Stomach (tissue), 9 donors: Measurements from ENCODE around the gene ANKLE2. TPM values are rescaled to one million over a fixed set of nuclear protein-coding genes. Genes with fewer than 3 reads are reported as not detected.

Experiments used
- DNase-seq, 2 donors: peaks; one replicate each; pipeline versions ENCODE4 v3.0.0 to v3.0.0-alpha.2; 2013 to 2019
- H3K27ac ChIP-seq, 5 donors: fragments of 200-600 bp in 4 of 5; sonication (generic) in 4 of 5; one replicate each; pipeline ENCODE4 v1.5.1; 2013 to 2019; ENCODE audit warnings: mild to moderate bottlenecking in 1 of 5, moderate library complexity in 1 of 5
- H3K27me3 ChIP-seq, 3 donors: fragments of 200-600 bp; sonication (generic); one replicate each; pipeline ENCODE4 v1.5.1; 2017 to 2019; ENCODE audit warnings: mixed run types in 1 of 3
- H3K36me3 ChIP-seq, 4 donors: fragments of 200-600 bp; sonication (generic); 1 replicate in 3 of 4; 2 replicates in 1 of 4; pipeline ENCODE4 v1.5.1; 2016 to 2019
- H3K4me1 ChIP-seq, 4 donors: fragments of 200-600 bp; sonication (generic); one replicate each; pipeline ENCODE4 v1.5.1; 2016 to 2019
- H3K4me3 ChIP-seq, 4 donors: fragments of 200-600 bp; sonication (generic) in 3 of 4; one replicate each; pipeline ENCODE4 v1.5.1; 2016 to 2019; ENCODE audit warnings: mild to moderate bottlenecking in 1 of 4
- H3K9me3 ChIP-seq, 4 donors: fragments of 200-600 bp; sonication (generic); one replicate each; pipeline ENCODE4 v1.5.1; 2016 to 2019
- CTCF ChIP-seq, 7 experiments: fragments of 450-650 bp in 4 of 7; fragments of 200-600 bp in 3 of 7; sonication (generic) in 3 of 7; IDR thresholded peaks; one replicate each; pipeline ENCODE4 v1.5.1; 2016 to 2019; ENCODE audit warnings: antibody characterized with exemption in 7 of 7, control low read depth in 2 of 7, mild to moderate bottlenecking in 1 of 7
- EP300 ChIP-seq: sonication (generic); formaldehyde crosslinking; IDR thresholded peaks from one replicate; pipeline ENCODE4 v1.6.1; 2017; ENCODE audit warnings: antibody characterized with exemption
- POLR2A ChIP-seq, 4 donors: fragments of 450-650 bp; IDR thresholded peaks; one replicate each; pipeline ENCODE4 v1.6.1; 2016; ENCODE audit warnings: antibody characterized with exemption in 4 of 4, control low read depth in 2 of 4, mild to moderate bottlenecking in 1 of 4, moderate library complexity in 1 of 4
- POLR2AphosphoS5 ChIP-seq, 3 donors: sonication (generic); formaldehyde crosslinking; IDR thresholded peaks; one replicate each; pipeline ENCODE4 v1.6.1; 2016; ENCODE audit warnings: antibody characterized with exemption in 3 of 3
- WGBS, 5 donors: extraction: QIAGEN DNeasy Blood & Tissue Kit in 3 of 5; methylation state at CpG; one replicate each; pipeline versions ENCODE4 v1.1.5 to v1.1.7; 2013 to 2018; 5-methylcytosine and 5-hydroxymethylcytosine counted together
- intact Hi-C: fragments of 100-400 bp; cut with DNase I; formaldehyde crosslinking; loops from one replicate; pipeline ENCODE4 v1.15.1; 2023; ENCODE audit warnings: low total_unique reads
- polyA plus RNA-seq, 3 donors: library from polyadenylated mRNA; stranded (reverse); fragments of 200-250 nt; gene quantifications; one replicate each; pipeline ENCODE4 v1.2.3, GENCODE V29; 2013
- total RNA-seq, 5 donors: library from RNA; depleted of rRNA; stranded (reverse); fragments of >200 nt; gene quantifications; one replicate each; pipeline versions ENCODE4 v1.1.0 to v1.2.3, GENCODE V29; 2014 to 2016
- donor health status: healthy with polysubstance abuse.
- donor health status: Bipolar disorder and iron deficiency.
- donor health status: healthy.

Gene ANKLE2
- total and polyA plus RNA-seq, 8 donors, result 8.1 to 75.9 (median 40.8) TPM

GRCh38 chr12:132730353-132730752 is 31.3 kb downstream of the ANKLE2 start:
- intact Hi-C loops, result no loop called here
- no peak overlapping the region for H3K4me3 ChIP-seq
- H3K27me3 ChIP-seq, result no peaks in the 10 kb centered on the region
- no peaks in the 10 kb centered on the region for H3K4me1 ChIP-seq
- H3K27ac ChIP-seq, result no peak overlapping the region
- DNase-seq, result no peak
- H3K9me3 ChIP-seq, result no peaks in the 10 kb centered on the region
- WGBS, 5 donors, result 95 to 97% (median 96%) methylated on average over 8 to 11 of the region's 11 CpGs
- peaks cover 93 to 97% (median 96%) of the 10 kb centered on the region in 4 donors for H3K36me3 ChIP-seq
- TF ChIP-seq CTCF (IDR thresholded peaks at IDR 0.05), result no peak
- TF ChIP-seq POLR2AphosphoS5 (IDR thresholded peaks at IDR 0.05), result no peak
- TF ChIP-seq POLR2A (IDR thresholded peaks at IDR 0.05), result no peak
- TF ChIP-seq EP300, result no peak

GRCh38 chr12:132729541-132730320 is 31.9 kb downstream of the ANKLE2 start:
- no peaks in the 10 kb centered on the region for H3K27me3 ChIP-seq
- H3K9me3 ChIP-seq, result no peaks in the 10 kb centered on the region
- no peak overlapping the region for H3K27ac ChIP-seq
- intact Hi-C loops, result no loop called here
- peaks cover 93 to 97% (median 96%) of the 10 kb centered on the region in 4 donors for H3K36me3 ChIP-seq
- 86 to 92% (median 90%) methylated on average over 22 to 24 of the region's 24 CpGs for WGBS, 5 donors
- TF ChIP-seq POLR2A (IDR thresholded peaks at IDR 0.05) (no peak), POLR2AphosphoS5 (IDR thresholded peaks at IDR 0.05) (no peak), EP300 (no peak), CTCF (IDR thresholded peaks at IDR 0.05) (no peak)
- no peak overlapping the region for H3K4me3 ChIP-seq
- DNase-seq, result no peak
- H3K4me1 ChIP-seq, result no peaks in the 10 kb centered on the region

- TF ChIP-seq POLR2AphosphoS5 (IDR thresholded peaks at IDR 0.05), result no peak
- TF ChIP-seq POLR2A (IDR thresholded peaks at IDR 0.05), result no peak
- TF ChIP-seq EP300, result no peak
- no peak for TF ChIP-seq CTCF (IDR thresholded peaks at IDR 0.05)
- no peak for DNase-seq
- no peaks in the 10 kb centered on the region for H3K9me3 ChIP-seq
- WGBS, 5 donors, result 94 to 100% (median 97%) methylated on average over 2 to 7 of the region's 7 CpGs
- no peak overlapping the region for H3K4me3 ChIP-seq
- H3K27ac ChIP-seq, result no peak overlapping the region
- peaks cover 91 to 97% (median 96%) of the 10 kb centered on the region in 4 donors for H3K36me3 ChIP-seq
- H3K27me3 ChIP-seq, result no peaks in the 10 kb centered on the region
- H3K4me1 ChIP-seq, result no peaks in the 10 kb centered on the region
- intact Hi-C loops, result no loop called here
Observed at GRCh38 chr12:132728502-132728901, 33.1 kb downstream of the ANKLE2 start.

GRCh38 chr12:132727091-132727794 is 34.4 kb downstream of the ANKLE2 start:
- no peak overlapping the region for H3K4me3 ChIP-seq
- H3K4me1 ChIP-seq, result no peaks in the 10 kb centered on the region
- no peak for TF ChIP-seq POLR2AphosphoS5 (IDR thresholded peaks at IDR 0.05)
- intact Hi-C loops, result no loop called here
- H3K27me3 ChIP-seq, result no peaks in the 10 kb centered on the region
- DNase-seq, result no peak
- H3K27ac ChIP-seq, result no peak overlapping the region
- peaks cover 91 to 97% (median 96%) of the 10 kb centered on the region in 4 donors for H3K36me3 ChIP-seq
- H3K9me3 ChIP-seq, result no peaks in the 10 kb centered on the region
- WGBS, 5 donors, result 91 to 96% (median 94%) methylated on average over 34 to 37 of the region's 37 CpGs
